NCI-H128 (cell line): ENCODE results near the gene AKAP6.
"Not testable (repeated sequence)": the region's sequence is repeated elsewhere in the genome, so short reads cannot be mapped to it uniquely, and the experiment has no call there.

Experiments used
- DNase-seq: peaks from one replicate; lab custom pipeline; 2025; ENCODE audit not compliant: unreplicated experiment; lab: John Stamatoyannopoulos, UW

The AKAP6 gene

GRCh38 chr14:32434880-32435279 is 105.8 kb downstream of the AKAP6 start:
- DNase-seq = no peak

- DNase-seq = no peak
Measured at GRCh38 chr14:32435411-32435810, 106.3 kb downstream of the AKAP6 start.

GRCh38 chr14:32436993-32437392 is 107.9 kb downstream of the AKAP6 start:
- DNase-seq = no peak

GRCh38 chr14:32438517-32438916 is 109.4 kb downstream of the AKAP6 start:
- no peak for DNase-seq

- DNase-seq = no peak
Measured at GRCh38 chr14:32443890-32444661, 115.0 kb downstream of the AKAP6 start.

- no peak for DNase-seq
Measured at GRCh38 chr14:32447371-32447770, 118.3 kb downstream of the AKAP6 start.

GRCh38 chr14:32449648-32450047 is 120.5 kb downstream of the AKAP6 start:
- no peak for DNase-seq

- no peak for DNase-seq
Measured at GRCh38 chr14:32450919-32451675, 122.0 kb downstream of the AKAP6 start.

GRCh38 chr14:32453857-32454810 is 125.0 kb downstream of the AKAP6 start:
- no peak for DNase-seq

GRCh38 chr14:32457213-32457920 is 128.3 kb downstream of the AKAP6 start:
- no peak for DNase-seq

GRCh38 chr14:32458720-32459119 is 129.6 kb downstream of the AKAP6 start:
- no peak for DNase-seq

GRCh38 chr14:32460267-32460666 is 131.2 kb downstream of the AKAP6 start:
- no peak for DNase-seq

- not testable (repeated sequence) for DNase-seq
Measured at GRCh38 chr14:32462553-32462952, 133.5 kb downstream of the AKAP6 start.

- no peak for DNase-seq
Measured at GRCh38 chr14:32468955-32469354, 139.9 kb downstream of the AKAP6 start.

GRCh38 chr14:32469388-32470160 is 140.5 kb downstream of the AKAP6 start:
- peak; percentile 3 for DNase-seq

GRCh38 chr14:32470161-32470715 is 141.1 kb downstream of the AKAP6 start:
- no peak for DNase-seq

- no peak for DNase-seq
Measured at GRCh38 chr14:32471181-32471580, 142.1 kb downstream of the AKAP6 start.

- DNase-seq = no peak
Measured at GRCh38 chr14:32472076-32472475, 143.0 kb downstream of the AKAP6 start.
